Measurements from ENCODE around the gene TACR1.

TACR1 gene

GRCh38 chr2:75045526-75046050 lies 153.7 kb downstream of the TACR1 start:
- no peak for FAIRE-seq

DNA sequence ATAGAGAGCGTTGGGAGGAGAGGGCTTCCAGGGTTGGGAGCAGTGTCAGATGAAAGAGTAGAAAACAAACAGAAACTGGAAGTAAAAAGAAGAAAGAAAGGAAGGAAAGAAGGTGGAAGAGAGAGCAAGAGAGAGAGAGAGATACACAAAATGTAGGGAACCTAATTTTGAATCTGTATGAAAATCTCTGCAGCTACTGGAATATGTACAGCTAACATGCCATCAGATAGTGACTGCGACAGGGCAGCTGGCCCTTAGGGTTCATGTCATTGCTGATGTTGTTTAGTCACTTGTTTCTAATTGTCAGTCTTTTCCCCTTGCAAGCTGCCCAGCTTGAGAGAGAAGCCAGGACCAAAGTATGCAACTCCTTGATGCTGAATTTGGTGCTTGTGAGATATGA lies 155.0 kb downstream of the TACR1 start:
- no peak for FAIRE-seq

- no peak for FAIRE-seq
Observed at GRCh38 chr2:75042823-75043222, 156.5 kb downstream of the TACR1 start.

GRCh38 chr2:75041731-75042600 lies 157.4 kb downstream of the TACR1 start:
- FAIRE-seq = no peak

- FAIRE-seq = no peak
Observed at GRCh38 chr2:75041226-75041625, 158.1 kb downstream of the TACR1 start.

GRCh38 chr2:75035444-75036353 lies 163.6 kb downstream of the TACR1 start:
- no peak for FAIRE-seq

DNA sequence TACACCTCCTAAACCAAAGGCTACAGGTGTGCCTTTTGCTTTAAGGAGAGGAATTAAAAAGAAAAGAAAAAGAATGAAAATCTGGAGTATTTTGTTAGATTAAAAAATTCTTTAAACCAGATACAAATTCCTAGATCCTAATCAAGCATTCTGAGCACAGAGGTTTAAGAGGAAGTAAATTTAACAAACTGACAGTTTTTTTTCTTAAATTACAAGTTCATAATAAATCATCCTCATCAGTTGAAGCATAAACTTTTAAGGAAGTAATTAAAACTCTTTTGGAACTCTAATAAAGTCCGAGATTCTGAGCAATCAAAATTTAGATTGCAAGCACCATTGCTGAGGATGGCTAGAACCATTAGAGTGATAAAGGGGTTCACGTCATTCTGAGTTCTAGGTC lies 165.8 kb downstream of the TACR1 start:
- FAIRE-seq = no peak

- no peak for FAIRE-seq
Observed at GRCh38 chr2:75031906-75032803, 167.2 kb downstream of the TACR1 start.

DNA sequence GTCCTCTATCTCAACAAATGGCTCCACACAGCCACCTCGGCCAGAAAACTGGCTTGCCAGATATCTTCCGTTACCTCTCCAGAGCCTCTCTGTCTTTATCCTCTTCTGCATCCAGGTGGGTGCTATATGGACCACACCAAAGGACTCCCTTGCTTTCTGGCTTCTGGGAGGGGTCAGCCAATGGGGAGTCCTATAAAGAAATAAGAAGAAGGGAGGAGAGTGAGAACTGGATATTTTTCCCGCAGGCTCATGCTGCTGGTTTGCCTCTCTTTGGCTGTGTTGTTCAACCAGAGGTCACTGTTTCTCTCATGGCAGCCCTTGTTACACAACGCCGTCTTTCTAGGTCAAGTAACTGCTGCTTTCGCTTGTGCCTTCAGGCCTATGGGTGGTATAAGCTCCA lies 168.1 kb downstream of the TACR1 start:
- FAIRE-seq = no peak

DNA sequence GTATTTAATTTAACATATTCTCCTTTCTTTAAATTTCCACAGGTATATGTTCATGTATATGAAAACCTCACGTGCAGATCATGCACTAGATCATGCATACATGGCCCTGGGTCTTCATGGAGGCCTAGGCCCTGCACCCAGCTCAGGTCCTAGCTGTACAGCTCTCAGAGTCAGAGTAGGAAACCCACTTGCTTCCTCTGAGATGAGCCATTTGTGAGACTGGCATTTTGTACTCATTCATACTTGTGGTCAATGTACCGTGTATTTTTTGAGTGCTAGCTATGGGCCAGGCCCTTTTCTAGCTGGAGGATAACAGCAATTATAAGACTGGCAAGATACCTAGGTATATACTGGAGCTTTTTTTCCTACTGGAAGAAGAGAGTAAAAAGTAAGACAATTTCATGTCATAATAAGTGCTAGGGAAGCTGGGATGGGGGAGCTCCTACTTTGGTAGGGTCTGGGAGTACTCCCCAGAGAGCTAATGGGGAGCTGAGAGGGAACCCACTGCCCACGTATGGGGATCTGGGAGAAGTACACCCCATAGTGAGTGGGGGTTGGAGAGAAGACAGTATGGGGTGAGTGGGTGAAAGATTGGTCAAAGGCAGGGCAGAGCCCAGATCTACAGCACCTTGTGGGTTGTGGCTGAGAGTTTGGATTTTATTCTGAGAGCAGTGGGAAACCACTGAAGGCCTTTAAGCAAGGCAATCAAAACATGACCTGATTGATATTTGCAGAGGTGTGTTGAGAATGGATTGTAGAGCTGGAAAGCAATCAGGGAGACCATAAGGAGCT lies 168.9 kb downstream of the TACR1 start:
- FAIRE-seq = no peak

DNA sequence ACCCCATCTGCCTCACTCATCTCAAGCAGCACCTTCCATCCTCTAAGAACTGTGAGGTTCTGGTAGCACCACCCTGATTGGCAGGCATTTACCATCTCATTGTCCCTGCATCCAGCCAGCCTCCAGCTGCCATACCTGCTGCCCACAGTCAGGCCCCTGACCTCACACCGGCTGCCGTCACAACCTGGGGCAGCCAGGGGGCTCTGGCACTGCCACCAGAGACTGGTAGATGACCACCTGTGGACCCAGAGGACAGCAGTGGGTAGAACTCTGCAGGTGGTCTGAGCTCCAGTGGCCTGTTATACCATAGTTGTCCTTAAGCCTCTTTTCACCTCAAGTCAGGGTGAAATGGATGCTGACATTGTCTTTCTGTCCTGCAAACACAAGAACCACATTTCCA lies 171.4 kb downstream of the TACR1 start:
- FAIRE-seq = no peak

GRCh38 chr2:75025633-75026380 lies 173.5 kb downstream of the TACR1 start:
- no peak for FAIRE-seq

DNA sequence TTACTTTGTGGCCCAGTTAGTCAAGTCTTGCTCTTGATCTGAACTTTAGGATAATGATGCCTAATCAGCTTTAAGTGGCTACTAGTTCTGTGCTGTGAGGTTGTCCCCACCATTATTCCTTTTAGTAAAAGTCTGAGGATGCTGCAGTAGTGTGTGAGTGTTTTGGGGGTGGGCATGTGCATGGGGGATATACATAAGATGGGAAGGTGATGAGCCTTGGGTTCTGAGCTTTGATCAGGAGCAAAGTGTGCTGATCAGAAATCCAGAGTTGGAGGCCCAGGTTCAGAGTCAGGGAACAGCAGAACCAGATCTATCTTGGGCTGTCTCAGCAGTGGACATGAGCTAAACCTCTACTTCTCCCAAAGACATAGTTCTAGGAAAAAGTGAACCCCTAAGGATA lies 174.1 kb downstream of the TACR1 start:
- no peak for FAIRE-seq

DNA sequence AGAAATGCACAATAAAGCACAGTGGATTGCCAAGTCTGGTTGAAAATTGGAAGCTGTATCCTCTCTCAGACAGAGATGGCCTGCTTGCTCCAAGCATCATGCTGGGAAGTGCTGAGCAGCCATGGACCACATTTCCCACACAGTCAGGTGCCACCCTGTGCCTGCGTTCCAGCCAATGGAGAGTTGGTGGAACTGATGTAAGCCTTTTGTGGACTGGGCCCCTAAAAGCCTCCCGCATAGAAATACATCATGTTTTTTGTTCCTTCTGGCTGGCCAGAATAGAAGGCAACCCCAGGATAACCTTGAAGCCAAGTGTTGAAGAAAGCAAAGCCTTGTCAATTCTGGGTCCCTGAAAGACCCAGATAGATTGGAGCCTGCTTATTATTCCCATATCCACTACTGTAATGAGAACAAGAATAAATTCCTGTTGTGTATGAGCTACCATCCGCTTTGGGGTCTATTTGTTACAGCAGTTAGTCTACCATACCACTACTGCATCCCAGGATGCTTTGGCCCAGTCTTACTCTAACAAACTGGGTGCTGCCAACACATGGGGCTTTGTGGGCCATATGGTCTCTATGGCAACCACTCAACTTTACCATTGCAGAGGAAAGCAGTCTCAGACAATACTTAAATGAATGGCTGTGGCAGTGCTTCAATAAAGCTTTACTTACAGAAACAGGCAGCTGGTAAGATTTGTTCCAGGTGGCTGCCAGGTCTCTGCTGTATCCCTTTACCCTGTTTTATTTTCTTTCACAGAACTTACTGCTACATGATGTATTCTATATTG lies 175.5 kb downstream of the TACR1 start:
- FAIRE-seq = no peak

- FAIRE-seq = no peak
Observed at GRCh38 chr2:75022516-75022915, 176.8 kb downstream of the TACR1 start.

DNA sequence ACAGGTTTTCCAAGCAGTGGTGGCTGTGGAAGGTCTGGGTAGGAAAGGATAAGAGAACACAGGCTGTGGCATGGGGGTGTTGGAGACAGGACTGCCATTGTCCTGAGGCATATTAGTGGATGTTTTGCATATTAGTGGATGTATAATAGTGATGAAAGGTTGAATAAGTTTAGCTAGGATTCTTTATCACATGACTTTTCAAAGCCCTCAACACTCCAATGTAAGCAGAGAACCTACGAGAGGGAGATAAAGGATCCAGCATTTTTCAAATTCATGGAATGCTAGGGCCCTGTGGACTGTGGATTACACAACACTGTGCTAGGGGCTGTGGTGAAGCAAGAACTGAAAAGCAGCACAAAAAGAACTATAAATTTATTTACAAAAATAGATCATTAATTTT lies 177.6 kb downstream of the TACR1 start:
- no peak for FAIRE-seq

- no peak for FAIRE-seq
Observed at GRCh38 chr2:75020476-75020875, 178.8 kb downstream of the TACR1 start.

DNA sequence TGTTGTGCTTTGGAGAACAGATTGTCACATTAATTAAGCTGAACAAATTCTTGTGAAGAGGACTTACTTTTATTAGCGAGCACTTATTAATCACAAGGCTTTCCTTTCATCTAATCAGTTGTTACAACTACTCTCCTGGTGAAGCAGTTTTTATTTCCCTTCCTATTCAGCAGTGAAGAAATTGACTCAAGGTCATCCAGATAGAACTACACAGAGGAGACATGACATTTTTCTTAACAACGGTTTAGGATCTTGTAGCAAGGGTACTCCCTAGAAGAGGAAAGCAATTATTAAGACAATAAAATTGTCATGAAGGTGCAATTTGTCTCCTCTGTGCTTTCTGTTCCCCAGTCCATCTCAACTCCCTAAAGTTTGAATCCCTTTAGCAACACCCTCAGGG lies 179.5 kb downstream of the TACR1 start:
- no peak for FAIRE-seq

- FAIRE-seq = no peak
Observed at GRCh38 chr2:75018162-75018561, 181.2 kb downstream of the TACR1 start.

DNA sequence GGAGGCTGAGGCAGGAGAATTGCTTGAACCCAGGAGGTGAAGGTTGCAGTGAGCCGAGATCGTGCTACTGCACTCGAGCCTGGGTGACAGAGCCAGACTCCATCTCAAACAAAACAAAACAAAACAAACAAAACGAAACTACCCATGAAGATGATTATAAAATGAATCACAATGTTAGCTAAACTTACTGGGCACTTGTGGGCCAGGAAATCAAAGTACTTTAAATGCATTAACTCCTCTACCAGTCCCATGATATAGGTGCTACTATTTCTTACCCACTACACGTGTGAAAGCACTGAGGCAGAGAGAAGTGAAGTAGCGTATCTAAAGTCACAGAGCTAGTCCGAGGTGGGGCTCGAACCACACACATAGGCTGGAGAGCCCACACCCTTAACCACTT lies 187.2 kb downstream of the TACR1 start:
- no peak for FAIRE-seq
